ENCODE data around the gene GRIP1.

GRIP1 gene

DNA sequence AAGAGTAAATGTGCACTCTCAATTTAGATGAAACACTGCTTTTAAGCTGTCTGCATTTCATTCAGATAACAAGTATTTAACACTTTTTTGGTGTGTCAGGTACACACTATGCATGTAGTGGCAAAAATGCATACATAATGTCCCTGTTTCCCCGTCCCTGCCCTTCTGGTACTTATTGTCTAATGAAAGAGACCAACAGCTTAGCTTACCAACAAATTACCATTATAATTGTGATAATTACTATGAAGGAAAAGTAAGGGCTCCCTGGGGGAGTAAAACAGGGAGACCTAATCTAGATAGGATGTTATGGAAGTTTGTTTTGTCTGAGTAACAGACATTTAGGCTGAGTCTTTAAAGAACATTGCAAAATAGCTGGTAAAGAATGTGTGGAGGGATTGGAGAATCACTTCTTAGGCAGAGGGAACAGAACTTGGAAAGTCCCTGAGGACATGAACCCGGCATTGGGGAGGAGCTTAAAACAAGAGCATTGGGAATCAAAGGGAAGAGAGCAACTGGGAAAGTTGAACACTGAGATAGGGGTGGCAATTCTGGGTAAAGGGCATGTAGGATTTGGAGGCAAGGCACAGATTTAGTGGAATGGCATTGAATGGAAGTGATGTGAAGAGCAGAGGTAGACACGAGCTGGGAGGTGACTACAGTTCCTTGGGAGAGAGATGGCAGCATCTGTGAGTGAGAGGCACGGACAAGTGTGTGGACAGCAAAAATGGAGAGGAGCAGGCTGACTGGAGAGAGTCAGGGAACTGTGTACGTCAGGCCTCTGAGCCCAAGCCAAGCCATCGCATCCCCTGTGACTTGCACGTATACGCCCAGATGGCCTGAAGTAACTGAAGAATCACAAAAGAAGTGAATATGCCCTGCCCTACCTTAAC is 181.6 kb downstream of the GRIP1 start:
- Mint-ChIP-seq H3K9me3 (no peaks in the 10 kb centered on the region), H3K4me3 (no peak overlapping the region), H3K4me1 (no peaks in the 10 kb centered on the region), H3K27ac (no peak overlapping the region), H3K27me3 (peaks cover 4% of the 10 kb centered on the region), H3K36me3 (no peaks in the 10 kb centered on the region)
- DNase-seq: no peak
- CTCF ChIA-PET: no interaction called here

DNA sequence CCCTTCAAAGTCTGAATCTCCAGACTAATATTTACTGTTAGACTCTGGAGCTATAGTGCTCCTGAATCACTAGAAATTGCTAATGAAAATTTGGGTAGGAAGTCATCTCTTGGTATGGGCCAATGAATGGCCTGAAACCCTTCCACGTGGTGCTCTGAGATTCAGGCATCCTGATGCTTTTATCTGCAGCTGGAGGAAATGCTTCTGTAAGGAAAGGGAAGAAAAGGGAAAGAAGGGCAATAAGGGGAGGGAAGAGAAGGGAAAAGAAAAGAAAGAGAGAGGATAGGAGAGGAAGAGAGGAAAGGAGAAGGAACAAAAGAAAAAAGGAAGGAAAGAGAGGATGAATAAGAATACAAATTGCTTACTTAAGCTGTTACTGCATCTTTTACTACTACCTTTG is 182.3 kb downstream of the GRIP1 start:
- H3K27me3 Mint-ChIP-seq: peaks cover 4% of the 10 kb centered on the region
- CTCF ChIA-PET: no interaction called here
- H3K4me1 Mint-ChIP-seq: no peaks in the 10 kb centered on the region
- DNase-seq: no peak
- no peak overlapping the region for H3K4me3 Mint-ChIP-seq
- H3K36me3 Mint-ChIP-seq: no peaks in the 10 kb centered on the region
- H3K9me3 Mint-ChIP-seq: no peaks in the 10 kb centered on the region
- no peak overlapping the region for H3K27ac Mint-ChIP-seq

DNA sequence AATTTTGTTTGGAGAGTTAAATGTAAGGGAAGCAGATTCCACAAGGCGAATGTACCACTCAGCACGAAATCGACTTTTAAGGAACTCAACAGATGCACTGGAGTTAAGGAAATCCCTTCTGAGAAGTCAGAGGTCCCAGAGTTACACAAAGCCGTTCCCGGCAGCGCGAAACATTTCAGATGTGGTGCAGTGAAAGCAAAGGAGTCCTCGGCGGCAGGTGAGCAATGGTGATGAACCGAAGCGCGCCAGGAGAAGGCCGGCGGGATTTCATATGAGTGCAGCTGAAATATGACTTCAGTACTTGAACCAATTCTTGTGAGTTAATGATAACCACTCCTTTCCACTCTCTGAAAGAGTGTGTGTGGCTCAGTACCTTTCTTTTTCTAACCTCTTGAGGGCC is 183.2 kb downstream of the GRIP1 start:
- DNase-seq: no peak
- Mint-ChIP-seq H3K36me3 (no peaks in the 10 kb centered on the region), H3K27ac (no peak overlapping the region), H3K4me3 (no peak overlapping the region), H3K27me3 (peaks cover 4% of the 10 kb centered on the region), H3K4me1 (no peaks in the 10 kb centered on the region), H3K9me3 (no peaks in the 10 kb centered on the region)
- CTCF ChIA-PET: no interaction called here

DNA sequence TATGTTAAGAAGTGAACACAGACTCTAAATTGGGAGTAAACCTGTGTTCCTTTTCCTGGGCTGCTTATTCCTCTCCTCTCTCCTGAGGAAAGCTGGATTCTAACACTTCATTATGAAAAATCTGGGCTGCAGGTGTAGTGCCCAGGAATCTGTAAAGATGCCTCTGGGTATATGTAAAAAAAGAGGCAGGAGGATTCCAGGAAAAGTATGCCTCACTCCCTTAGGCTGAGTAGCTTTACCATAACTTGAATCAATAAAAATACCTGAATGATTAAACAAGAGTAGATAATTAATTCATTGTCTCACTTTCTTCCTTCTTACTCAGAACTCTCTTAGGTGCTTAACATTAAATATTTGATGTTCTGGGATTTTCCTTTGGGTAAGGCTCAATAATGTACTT is 185.1 kb downstream of the GRIP1 start:
- DNase-seq: no peak
- H3K27me3 Mint-ChIP-seq: peaks cover 4% of the 10 kb centered on the region
- no peak overlapping the region for H3K27ac Mint-ChIP-seq
- H3K4me1 Mint-ChIP-seq: no peaks in the 10 kb centered on the region
- CTCF ChIA-PET: no interaction called here
- H3K4me3 Mint-ChIP-seq: no peak overlapping the region
- H3K36me3 Mint-ChIP-seq: no peaks in the 10 kb centered on the region
- H3K9me3 Mint-ChIP-seq: no peaks in the 10 kb centered on the region

DNA sequence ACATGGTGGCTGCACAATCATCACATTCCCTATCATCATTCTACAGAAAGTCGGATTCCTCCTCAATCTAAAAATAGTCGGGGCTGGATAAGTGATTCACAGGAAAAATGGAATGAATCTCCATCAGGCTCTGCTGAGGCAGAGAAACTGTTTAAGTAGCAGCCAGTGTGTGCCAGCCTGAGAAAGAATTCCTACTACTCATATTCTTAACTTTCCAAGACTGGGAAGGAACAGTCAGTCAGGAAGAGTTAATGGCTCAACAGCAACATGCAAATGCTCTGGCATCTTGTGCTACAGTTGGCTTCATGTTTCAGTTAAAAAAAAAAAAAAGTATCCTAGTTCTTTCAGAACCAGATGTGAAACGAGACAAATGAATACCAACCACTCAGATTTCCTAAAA is 187.0 kb downstream of the GRIP1 start:
- H3K36me3 Mint-ChIP-seq: no peaks in the 10 kb centered on the region
- H3K9me3 Mint-ChIP-seq: no peaks in the 10 kb centered on the region
- no peak overlapping the region for H3K27ac Mint-ChIP-seq
- H3K4me3 Mint-ChIP-seq: no peak overlapping the region
- no peaks in the 10 kb centered on the region for H3K27me3 Mint-ChIP-seq
- DNase-seq: no peak
- no peaks in the 10 kb centered on the region for H3K4me1 Mint-ChIP-seq
- CTCF ChIA-PET: no interaction called here

DNA sequence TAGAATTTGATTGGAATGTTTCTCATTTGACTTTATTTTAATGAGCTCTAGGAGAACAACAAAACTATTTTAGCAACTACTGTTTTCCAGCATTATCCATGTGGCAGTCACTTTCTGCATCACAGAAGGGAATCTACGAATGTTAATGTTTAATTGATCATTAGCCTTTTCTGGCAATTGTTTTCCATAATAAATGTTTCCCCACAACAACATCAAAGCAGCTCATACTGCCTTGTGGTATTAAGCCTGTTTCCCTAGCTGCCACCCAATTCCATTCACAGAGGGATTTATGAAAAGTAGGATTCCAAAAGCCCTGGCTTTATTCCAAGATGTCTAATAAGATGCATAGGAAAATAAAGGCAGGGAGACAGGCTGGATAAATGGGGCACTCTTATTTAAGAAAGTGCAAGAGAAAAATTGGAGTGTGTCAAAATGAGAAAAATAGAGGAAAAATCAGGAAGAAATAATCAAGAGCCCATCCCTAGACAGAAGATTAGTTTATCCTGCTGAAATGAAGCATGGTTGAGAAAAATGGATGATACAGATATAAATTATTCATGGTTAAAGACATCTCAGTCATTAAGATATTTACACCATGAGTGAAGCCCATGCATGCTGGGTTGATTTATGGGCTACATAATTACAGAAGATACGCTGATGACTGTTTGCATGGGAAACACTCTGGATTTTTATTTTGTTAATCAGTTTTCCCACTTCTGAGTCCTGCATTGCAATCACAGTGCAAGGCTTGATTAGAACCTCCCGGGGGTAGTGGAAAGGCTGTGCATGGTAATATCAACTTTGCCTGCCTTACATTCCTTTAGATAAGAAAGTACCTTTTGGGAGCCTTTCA is 196.3 kb downstream of the GRIP1 start:
- H3K36me3 Mint-ChIP-seq: no peaks in the 10 kb centered on the region
- no peaks in the 10 kb centered on the region for H3K4me1 Mint-ChIP-seq
- no peak overlapping the region for H3K27ac Mint-ChIP-seq
- CTCF ChIA-PET: no interaction called here
- DNase-seq: no peak
- no peak overlapping the region for H3K4me3 Mint-ChIP-seq
- no peaks in the 10 kb centered on the region for H3K27me3 Mint-ChIP-seq
- H3K9me3 Mint-ChIP-seq: peaks cover 5% of the 10 kb centered on the region

DNA sequence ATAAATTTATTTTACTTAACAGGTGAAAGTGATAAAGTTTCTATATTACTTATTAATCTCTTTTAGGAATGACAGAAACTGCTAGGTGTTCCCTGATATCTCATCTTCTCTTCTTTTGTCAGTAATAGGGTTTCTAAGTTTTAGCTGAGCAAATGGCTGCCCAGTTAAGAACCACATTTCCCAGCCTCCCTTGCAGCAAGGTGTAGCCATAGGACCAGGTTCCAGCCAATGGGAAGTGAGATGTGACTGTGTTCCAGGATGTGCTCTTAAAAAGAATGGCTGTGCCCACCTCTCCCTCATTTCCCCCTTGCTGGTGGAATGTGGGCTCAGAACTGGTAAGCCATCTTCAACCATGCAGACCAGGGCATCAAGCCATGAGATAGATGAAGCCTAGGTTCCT is 210.9 kb downstream of the GRIP1 start:
- no peak overlapping the region for H3K4me3 Mint-ChIP-seq
- no peaks in the 10 kb centered on the region for H3K9me3 Mint-ChIP-seq
- CTCF ChIA-PET: no interaction called here
- no peaks in the 10 kb centered on the region for H3K36me3 Mint-ChIP-seq
- no peak overlapping the region for H3K27ac Mint-ChIP-seq
- H3K27me3 Mint-ChIP-seq: no peaks in the 10 kb centered on the region
- no peak for DNase-seq
- H3K4me1 Mint-ChIP-seq: no peaks in the 10 kb centered on the region

DNA sequence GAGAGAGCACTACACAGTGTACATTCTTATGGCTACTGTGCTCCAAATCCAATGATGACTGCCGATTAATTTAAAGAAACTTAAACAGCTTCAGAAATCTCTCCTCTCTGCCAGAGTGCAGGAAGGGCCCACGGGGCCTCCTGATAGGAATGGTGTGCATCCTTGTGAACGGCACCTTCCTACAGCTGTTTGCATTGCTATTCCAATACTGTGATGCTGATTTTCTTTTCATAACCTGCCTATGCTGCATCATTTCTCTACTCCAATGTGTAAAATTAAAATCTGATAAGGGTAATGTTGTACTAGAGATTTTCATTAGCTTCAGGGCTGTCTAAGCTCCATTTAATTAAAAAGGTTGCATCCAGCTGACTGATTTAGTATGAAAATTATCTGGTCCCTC is 217.5 kb downstream of the GRIP1 start:
- CTCF ChIA-PET: no interaction called here
- Mint-ChIP-seq H3K9me3 (no peaks in the 10 kb centered on the region), H3K27me3 (no peaks in the 10 kb centered on the region), H3K36me3 (no peaks in the 10 kb centered on the region), H3K4me3 (no peak overlapping the region), H3K4me1 (no peaks in the 10 kb centered on the region), H3K27ac (no peak overlapping the region)
- no peak for DNase-seq

DNA sequence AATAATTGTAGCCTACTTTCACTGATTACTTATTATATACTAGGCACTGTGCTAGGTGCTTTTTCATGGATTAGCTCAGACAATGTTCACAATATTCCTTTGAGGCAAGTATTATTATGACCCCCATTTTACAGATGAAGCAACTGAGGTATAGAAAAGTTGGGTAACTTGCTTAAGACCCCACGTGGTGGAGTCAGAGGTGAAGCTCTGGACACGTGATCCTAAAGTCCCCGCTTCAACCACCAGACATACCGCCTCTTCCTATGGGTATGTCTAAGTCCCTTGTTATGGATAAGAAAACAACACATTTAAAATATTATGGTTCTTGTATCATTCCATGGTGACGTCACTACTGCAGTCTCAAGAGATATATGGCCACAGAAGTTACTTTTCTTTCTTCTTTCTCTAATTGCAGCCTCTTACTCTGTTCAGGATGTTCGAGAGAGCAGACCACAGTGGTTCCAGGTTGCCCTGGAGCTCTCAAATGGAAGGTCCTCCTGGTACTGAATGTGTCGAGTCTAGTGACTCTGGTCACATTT is 218.9 kb downstream of the GRIP1 start:
- H3K27me3 Mint-ChIP-seq: peaks cover 3% of the 10 kb centered on the region
- no peak for DNase-seq
- H3K4me1 Mint-ChIP-seq: no peaks in the 10 kb centered on the region
- CTCF ChIA-PET: interaction anchor here (1.2 kb wide), 1 partner anchor 9 kb away, joined by 3 read pairs; no protein-coding TSS in a partner anchor
- H3K36me3 Mint-ChIP-seq: no peaks in the 10 kb centered on the region
- no peak overlapping the region for H3K27ac Mint-ChIP-seq
- no peaks in the 10 kb centered on the region for H3K9me3 Mint-ChIP-seq
- H3K4me3 Mint-ChIP-seq: no peak overlapping the region

DNA sequence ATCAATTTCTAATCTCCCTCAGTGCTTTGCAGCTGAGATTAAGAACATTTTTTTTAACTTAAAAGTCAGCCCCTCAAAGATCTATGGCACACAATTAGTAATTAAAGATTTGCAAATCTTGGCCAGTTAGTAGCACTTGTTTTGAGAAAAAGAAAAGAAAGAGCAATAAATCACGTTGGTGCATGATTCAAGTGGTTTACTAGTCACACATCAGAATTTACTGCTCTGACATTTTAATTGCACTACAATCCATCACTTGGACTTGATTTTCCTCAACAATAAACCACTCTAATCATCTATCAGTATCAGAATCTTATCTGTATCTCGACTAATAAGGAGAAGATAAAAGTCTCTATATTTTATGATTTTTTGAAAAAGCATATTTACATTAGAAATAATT is 222.3 kb downstream of the GRIP1 start:
- no peak overlapping the region for H3K4me3 Mint-ChIP-seq
- H3K4me1 Mint-ChIP-seq: peaks cover 3% of the 10 kb centered on the region
- CTCF ChIA-PET: no interaction called here

DNA sequence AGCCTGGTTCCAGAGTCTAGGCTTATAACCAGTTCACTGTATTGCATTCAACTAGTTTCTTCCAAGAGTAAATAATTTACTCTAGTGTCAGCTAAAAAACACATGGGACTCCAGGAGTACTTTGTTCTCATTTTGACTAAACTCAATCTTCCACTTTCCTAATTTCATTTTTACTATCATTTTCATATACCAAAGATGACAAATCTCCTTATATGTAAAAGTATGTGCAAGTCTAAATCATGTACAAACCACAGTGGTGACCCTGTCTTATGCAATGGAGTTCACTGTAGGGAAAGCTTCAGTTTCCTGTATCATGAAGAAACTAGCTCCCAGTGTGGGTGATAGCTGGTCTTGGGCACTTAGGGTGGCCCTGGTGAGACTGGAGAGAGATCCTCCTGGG is 225.0 kb downstream of the GRIP1 start:
- Mint-ChIP-seq H3K27me3 (peaks cover 3% of the 10 kb centered on the region), H3K4me3 (no peak overlapping the region), H3K27ac (no peak overlapping the region), H3K36me3 (no peaks in the 10 kb centered on the region), H3K9me3 (no peaks in the 10 kb centered on the region), H3K4me1 (peaks cover 3% of the 10 kb centered on the region)
- CTCF ChIA-PET: no interaction called here
- no peak for DNase-seq

More for the DNA sequence above, 222.3 kb downstream of the GRIP1 start:
- H3K27ac Mint-ChIP-seq: no peak overlapping the region
- H3K36me3 Mint-ChIP-seq: no peaks in the 10 kb centered on the region
- no peak for DNase-seq
- peaks cover 3% of the 10 kb centered on the region for H3K27me3 Mint-ChIP-seq
- no peaks in the 10 kb centered on the region for H3K9me3 Mint-ChIP-seq

DNA sequence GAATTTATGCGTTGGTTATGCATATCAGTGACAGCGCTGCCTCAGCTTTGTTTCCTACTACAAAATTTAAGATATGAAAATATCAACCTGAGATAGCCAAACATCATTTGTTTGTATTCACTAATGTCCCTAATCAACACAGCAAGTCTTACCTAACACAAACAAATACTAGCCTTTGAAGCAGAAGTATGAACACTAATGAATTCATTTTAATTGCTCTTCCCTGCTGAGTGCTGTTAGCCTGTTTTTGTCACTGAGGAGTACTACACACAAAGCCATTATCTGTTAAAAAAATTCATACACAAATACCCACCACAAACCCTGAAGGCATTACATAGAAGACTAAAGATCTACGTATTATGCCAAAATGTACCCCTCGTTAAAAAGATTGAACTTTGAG is 225.8 kb downstream of the GRIP1 start:
- Mint-ChIP-seq H3K36me3 (no peaks in the 10 kb centered on the region), H3K27me3 (peaks cover 3% of the 10 kb centered on the region), H3K27ac (no peak overlapping the region), H3K4me1 (peaks cover 3% of the 10 kb centered on the region), H3K9me3 (no peaks in the 10 kb centered on the region), H3K4me3 (no peak overlapping the region)
- CTCF ChIA-PET: no interaction called here
- no peak for DNase-seq

DNA sequence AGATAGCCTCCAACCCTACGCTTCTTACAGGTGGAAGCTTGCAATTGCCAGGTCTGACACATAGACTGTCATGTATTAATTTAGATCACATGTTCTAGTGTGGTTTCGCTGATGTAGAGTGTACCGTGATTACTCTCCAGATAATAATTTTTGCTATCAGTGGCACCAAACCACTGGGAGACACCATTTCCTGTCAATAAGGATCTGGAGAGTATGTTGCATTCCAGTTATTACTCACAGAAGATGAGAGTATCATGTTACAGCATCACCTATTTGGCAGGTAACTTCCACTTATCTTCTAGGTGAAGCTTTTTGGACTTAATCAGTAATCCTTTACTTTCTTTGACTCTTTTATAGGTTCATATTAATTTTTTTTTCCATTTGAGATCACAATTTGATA is 229.3 kb downstream of the GRIP1 start:
- H3K9me3 Mint-ChIP-seq: no peaks in the 10 kb centered on the region
- H3K4me3 Mint-ChIP-seq: no peak overlapping the region
- H3K27ac Mint-ChIP-seq: no peak overlapping the region
- CTCF ChIA-PET: no interaction called here
- DNase-seq: no peak
- no peaks in the 10 kb centered on the region for H3K27me3 Mint-ChIP-seq
- H3K4me1 Mint-ChIP-seq: peaks cover 3% of the 10 kb centered on the region
- no peaks in the 10 kb centered on the region for H3K36me3 Mint-ChIP-seq

DNA sequence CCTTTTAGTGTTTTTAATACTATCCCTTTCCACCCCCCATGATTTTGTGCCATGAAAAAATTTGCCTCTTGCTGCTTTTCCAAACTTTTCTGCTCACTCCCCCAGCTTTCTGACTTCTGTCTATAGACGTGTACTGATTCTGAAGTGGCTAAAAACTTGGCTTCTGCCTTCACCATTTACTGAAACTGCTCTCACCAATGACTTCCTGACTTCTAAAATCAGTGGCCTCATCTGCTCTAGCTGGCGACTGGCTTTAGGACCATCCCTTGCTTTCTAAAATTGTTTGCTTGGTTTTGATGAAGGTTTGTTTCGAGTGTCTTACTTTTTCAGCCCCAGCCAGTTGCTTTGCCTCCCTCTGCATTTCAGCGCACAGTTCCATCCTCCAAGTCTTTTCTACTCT is 231.2 kb downstream of the GRIP1 start:
- Mint-ChIP-seq H3K36me3 (no peaks in the 10 kb centered on the region), H3K4me1 (no peaks in the 10 kb centered on the region), H3K27me3 (no peaks in the 10 kb centered on the region), H3K9me3 (no peaks in the 10 kb centered on the region), H3K27ac (no peak overlapping the region), H3K4me3 (no peak overlapping the region)
- CTCF ChIA-PET: no interaction called here
- DNase-seq: no peak

DNA sequence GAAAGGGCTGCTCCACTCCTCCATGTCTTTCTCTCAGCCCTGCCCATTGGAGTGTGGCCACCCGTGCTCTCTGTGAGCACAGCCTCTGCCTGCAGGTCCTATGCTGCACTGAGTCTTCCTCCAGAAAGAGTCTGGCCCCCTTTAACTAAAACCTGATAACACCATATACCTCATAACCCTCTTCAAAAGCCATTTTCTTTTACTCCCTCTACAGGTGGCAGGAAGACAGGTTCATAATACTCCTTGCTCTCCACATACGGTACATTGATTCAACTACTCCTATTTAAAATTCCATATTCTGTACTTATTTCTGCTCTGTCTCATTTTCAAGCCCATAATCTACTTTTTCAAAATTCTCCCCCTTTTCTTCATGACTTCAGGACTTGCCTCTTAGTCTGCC is 232.6 kb downstream of the GRIP1 start:
- Mint-ChIP-seq H3K4me3 (no peak overlapping the region), H3K27ac (no peak overlapping the region), H3K9me3 (no peaks in the 10 kb centered on the region), H3K36me3 (no peaks in the 10 kb centered on the region), H3K4me1 (no peaks in the 10 kb centered on the region), H3K27me3 (no peaks in the 10 kb centered on the region)
- CTCF ChIA-PET: no interaction called here
- no peak for DNase-seq
